GM10266 (cell line): Measurements from ENCODE around the gene CDHR5.

Experiments
- DNase-seq: peaks from one replicate; pipeline ENCODE4 v3.0.0; 2012; ENCODE audit errors: extremely low spot score
- CTCF ChIP-seq: IDR thresholded peaks from 2 replicates; pipeline ENCODE4 v1.5.1; 2012; ENCODE audit warnings: mild to moderate bottlenecking, low read depth; ENCODE audit not compliant: control insufficient read depth, insufficient read depth; ENCODE audit errors: missing control alignments

Gene CDHR5

GRCh38 chr11:615504-616319 lies 9.0 kb downstream of the CDHR5 start, which contains the start of gene IRF7:
IRF7 (minus strand) TSS chr11:615950; CDS start chr11:615364, 586 bp downstream.
- TF ChIP-seq CTCF: no peak
- DNase-seq: peak; percentile 98

GRCh38 chr11:614623-615503 lies 9.9 kb downstream of the CDHR5 start:
- no peak for DNase-seq
- TF ChIP-seq CTCF: no peak

GRCh38 chr11:614021-614622 lies 10.6 kb downstream of the CDHR5 start:
- no peak for DNase-seq
- TF ChIP-seq CTCF: no peak

- no peak for TF ChIP-seq CTCF
- DNase-seq: peak; percentile 90
These were observed 11.3 kb downstream of the CDHR5 start for GRCh38 chr11:613369-613968.

GRCh38 chr11:612961-613300 lies 11.8 kb downstream of the CDHR5 start:
- TF ChIP-seq CTCF: no peak
- DNase-seq: no peak

- no peak for DNase-seq
- peak; percentile 17 for TF ChIP-seq CTCF
These were observed 12.4 kb downstream of the CDHR5 start for GRCh38 chr11:612201-612960.
